Esophagus (tissue), 2 donors: Measurements from ENCODE around the gene MTFP1. TPM values are rescaled to one million over a fixed set of nuclear protein-coding genes. Genes with fewer than 3 reads are reported as not detected.

Source experiments
- H3K27ac ChIP-seq, 2 donors: one replicate each; pipeline ENCODE4 v1.5.1; 2013; ENCODE audit warnings: low read depth in 2 of 2, mild to moderate bottlenecking in 2 of 2, inconsistent platforms in 1 of 2, low read length in 1 of 2, moderate library complexity in 1 of 2
- H3K27me3 ChIP-seq, 2 donors: one replicate each; pipeline ENCODE4 v1.6.1; 2013; ENCODE audit warnings: low read length in 2 of 2, control low read depth in 1 of 2, mild to moderate bottlenecking in 1 of 2; ENCODE audit not compliant: insufficient read depth in 2 of 2, control insufficient read depth in 1 of 2
- H3K36me3 ChIP-seq, 2 donors: one replicate each; pipeline ENCODE4 v1.6.1; 2013; ENCODE audit warnings: low read length in 1 of 2; ENCODE audit not compliant: control insufficient read depth in 2 of 2, insufficient read depth in 2 of 2
- H3K4me1 ChIP-seq, 2 donors: one replicate each; pipeline ENCODE4 v1.6.1; 2013; ENCODE audit warnings: low read length in 1 of 2; ENCODE audit not compliant: control insufficient read depth in 2 of 2, insufficient read depth in 2 of 2
- H3K4me3 ChIP-seq, 2 donors: one replicate each; pipeline ENCODE4 v1.5.1; 2013; ENCODE audit warnings: low read length in 2 of 2, mild to moderate bottlenecking in 2 of 2, low read depth in 1 of 2, moderate library complexity in 1 of 2
- H3K9me3 ChIP-seq, 2 donors: one replicate each; pipeline ENCODE4 v1.6.1; 2013; ENCODE audit warnings: mild to moderate bottlenecking in 2 of 2, low read depth in 1 of 2, low read length in 1 of 2, moderate library complexity in 1 of 2; ENCODE audit not compliant: control insufficient read depth in 2 of 2, insufficient read depth in 1 of 2
- WGBS, 2 donors: extraction: QIAGEN DNeasy Blood & Tissue Kit; methylation state at CpG; one replicate each; pipeline ENCODE4 v1.1.7; 2013; 5-methylcytosine and 5-hydroxymethylcytosine counted together
- polyA plus RNA-seq, 2 donors: library from polyadenylated mRNA; stranded (reverse); fragments of 200-250 nt; gene quantifications; one replicate each; pipeline ENCODE4 v1.2.3, GENCODE V29; 2013
- donor health status: healthy with polysubstance abuse.
- donor health status: Bipolar disorder and iron deficiency.

Gene MTFP1
- polyA plus RNA-seq, 2 donors = 19.7 to 23.5 TPM

DNA sequence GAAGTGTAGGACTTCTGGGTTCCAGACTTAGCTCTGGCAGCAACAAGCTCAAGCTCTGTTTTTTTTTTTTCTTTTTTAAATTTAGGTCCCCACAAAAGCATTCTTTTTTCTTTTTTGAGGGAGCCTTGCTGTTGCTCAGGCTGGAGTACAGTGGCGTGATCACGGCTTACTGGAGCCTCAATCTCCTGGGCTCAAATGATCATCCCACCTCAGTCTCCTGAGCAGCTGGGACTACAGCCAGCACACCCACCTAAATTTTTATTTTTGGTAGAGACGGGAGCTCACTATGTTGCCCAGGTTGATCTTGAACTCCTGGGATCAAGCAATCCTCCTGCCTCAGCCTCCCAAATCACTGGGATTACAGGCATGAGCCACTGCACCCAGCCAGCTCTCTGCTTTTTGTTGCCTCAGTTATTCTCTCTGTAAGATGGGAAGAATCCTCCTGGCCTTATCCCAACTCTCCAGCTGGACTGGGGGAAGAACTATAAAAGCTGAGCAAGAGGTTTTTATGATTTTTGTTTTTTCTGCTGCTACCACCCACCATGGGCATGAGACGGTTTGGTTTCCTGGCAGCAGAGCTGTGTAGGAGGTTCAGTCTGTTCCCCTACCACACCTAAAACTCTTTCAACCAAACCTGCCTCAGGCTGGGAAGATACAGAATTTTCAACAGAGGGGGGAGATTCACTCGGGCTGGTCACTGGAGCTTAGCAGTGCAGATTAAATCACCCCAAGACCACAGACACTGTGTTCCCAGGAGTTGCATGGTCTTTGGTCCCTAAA is 11.6 kb upstream of the MTFP1 start:
- no peak overlapping the region for H3K4me3 ChIP-seq
- no peaks in the 10 kb centered on the region for H3K9me3 ChIP-seq
- H3K4me1 ChIP-seq = peaks cover 0 to 2% of the 10 kb centered on the region in 2 donors
- 67 to 70% methylated on average over 5 of the region's 5 CpGs for WGBS, 2 donors
- H3K36me3 ChIP-seq = peaks cover 6 to 40% of the 10 kb centered on the region in 2 donors
- H3K27ac ChIP-seq = peak overlapping the region in 1 of 2 donors; percentile 6
- H3K27me3 ChIP-seq = no peaks in the 10 kb centered on the region

DNA sequence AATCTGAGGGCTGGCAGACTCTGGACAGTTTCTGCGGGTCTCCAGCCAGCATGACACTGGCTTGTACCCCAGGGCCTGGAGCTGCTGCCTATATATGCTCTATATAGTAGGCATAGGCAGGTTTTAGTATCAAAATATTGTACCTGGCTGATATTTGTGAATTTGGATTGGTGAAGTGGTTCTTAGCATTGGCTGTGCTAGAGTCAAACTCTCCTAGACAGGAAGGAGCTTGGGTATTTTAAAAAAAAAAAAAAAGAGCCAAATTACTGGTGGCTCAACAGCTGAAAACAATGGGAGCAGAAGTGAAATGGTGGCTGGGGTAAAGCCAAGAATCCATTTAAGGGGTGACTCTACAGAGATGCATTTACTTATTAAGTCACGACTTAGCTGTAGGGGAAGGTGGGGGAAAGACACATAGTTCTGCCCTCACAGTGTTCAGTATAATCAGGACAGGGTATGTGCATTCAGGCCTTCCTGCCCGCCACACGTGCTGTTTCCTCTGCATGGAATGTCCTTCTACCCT is 11.0 kb upstream of the MTFP1 start:
- H3K27me3 ChIP-seq = no peaks in the 10 kb centered on the region
- no peak overlapping the region for H3K4me3 ChIP-seq
- peaks cover 0 to 2% of the 10 kb centered on the region in 2 donors for H3K4me1 ChIP-seq
- H3K36me3 ChIP-seq = peaks cover 6 to 36% of the 10 kb centered on the region in 2 donors
- no peaks in the 10 kb centered on the region for H3K9me3 ChIP-seq
- WGBS, 2 donors = 76 to 80% methylated on average over 4 of the region's 4 CpGs
- no peak overlapping the region for H3K27ac ChIP-seq

DNA sequence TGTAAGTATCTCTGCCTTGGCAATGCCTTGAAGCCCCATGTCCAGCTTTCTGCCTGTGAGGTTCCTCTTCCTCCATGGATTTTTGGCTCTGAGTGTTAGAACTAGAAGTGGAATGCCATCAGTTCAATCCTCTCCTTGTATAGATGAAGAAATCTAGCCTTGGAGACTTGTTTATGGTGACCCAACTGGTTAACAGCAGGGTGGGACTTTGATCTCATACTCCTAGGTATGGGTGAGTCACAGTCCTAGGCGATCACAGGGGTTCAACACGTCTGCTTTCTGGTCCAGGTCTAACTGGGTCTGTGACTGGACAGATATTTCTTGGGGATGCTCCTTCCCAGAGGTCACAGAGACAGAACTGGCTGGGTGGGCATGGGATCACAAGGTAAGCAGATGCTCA is 9.2 kb upstream of the MTFP1 start:
- 50 to 52% methylated on average over 2 of the region's 2 CpGs for WGBS, 2 donors
- H3K4me1 ChIP-seq = peaks cover 0 to 2% of the 10 kb centered on the region in 2 donors
- H3K36me3 ChIP-seq = peaks cover 6 to 33% of the 10 kb centered on the region in 2 donors
- no peaks in the 10 kb centered on the region for H3K27me3 ChIP-seq
- no peak overlapping the region for H3K4me3 ChIP-seq
- H3K27ac ChIP-seq = peak overlapping the region in 1 of 2 donors; percentile 52
- no peaks in the 10 kb centered on the region for H3K9me3 ChIP-seq

DNA sequence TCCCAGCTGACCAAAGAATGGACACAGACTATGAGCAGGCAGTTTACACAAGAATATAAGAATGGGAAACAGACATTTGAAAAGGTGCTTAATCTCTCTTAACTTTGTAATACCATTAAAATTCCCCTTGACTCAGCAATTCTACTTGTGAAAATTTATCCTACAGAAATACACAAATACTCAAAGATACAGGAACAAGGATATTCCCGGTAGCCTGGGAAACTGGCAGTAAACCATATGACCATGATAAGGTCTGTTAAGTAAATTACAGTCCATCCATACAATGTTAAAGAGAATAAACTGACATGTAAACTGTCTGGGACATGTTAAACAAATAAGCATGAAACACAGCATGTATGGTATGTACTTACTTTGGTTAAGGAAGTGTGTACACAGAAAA is 8.7 kb upstream of the MTFP1 start:
- H3K27me3 ChIP-seq = no peaks in the 10 kb centered on the region
- H3K4me1 ChIP-seq = peaks cover 0 to 1% of the 10 kb centered on the region in 2 donors
- WGBS, 2 donors = 59 to 75% methylated on average over 1 of the region's 1 CpG
- H3K36me3 ChIP-seq = peaks cover 6 to 31% of the 10 kb centered on the region in 2 donors
- no peaks in the 10 kb centered on the region for H3K9me3 ChIP-seq
- no peak overlapping the region for H3K4me3 ChIP-seq
- H3K27ac ChIP-seq = peak overlapping the region in 1 of 2 donors; percentile 52

DNA sequence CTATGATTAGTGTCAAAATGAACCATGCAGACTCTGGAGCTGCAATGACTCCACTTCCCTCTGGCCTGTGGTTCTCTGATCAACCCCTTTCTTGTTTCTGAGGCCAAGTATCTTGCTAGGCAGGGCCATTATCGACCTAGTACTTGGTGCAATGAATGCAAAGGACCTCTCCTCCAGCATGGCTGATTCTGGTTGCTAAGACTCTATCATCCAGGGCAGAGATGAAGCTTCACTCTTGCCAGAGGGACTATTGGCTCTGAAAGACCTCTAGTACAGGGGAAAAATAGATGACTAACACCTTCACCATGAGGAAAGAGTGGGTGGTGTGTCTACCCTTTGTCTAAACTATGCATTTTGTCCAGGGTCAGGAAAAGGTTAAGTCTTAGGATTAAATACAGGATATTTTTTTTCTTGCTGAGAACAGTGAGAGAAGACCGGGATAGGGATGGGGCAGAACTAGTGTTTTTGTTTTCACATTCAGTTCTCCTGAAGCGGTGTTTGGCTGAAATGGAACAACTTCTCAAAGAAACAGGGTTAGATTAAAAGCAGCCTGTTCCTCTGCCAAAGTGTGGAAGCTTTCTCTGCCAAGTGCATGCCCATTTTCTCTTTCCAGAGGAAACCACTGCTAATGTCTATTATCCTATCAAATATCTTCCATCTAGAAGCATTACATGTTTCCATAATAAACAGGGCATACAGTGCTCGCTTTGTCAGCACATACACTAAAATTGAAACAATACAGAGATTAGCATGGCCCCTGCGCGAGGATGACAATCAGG is 5.0 kb upstream of the MTFP1 start:
- Histone ChIP-seq H3K4me1 (peaks cover 0 to 12% of the 10 kb centered on the region in 2 donors), H3K27ac (peak overlapping the region; percentile 85 to 87), H3K4me3 (no peak overlapping the region), H3K36me3 (peaks cover 6 to 19% of the 10 kb centered on the region in 2 donors), H3K27me3 (no peaks in the 10 kb centered on the region), H3K9me3 (no peaks in the 10 kb centered on the region)
- WGBS, 2 donors = 41 to 51% methylated on average over 6 of the region's 6 CpGs

DNA sequence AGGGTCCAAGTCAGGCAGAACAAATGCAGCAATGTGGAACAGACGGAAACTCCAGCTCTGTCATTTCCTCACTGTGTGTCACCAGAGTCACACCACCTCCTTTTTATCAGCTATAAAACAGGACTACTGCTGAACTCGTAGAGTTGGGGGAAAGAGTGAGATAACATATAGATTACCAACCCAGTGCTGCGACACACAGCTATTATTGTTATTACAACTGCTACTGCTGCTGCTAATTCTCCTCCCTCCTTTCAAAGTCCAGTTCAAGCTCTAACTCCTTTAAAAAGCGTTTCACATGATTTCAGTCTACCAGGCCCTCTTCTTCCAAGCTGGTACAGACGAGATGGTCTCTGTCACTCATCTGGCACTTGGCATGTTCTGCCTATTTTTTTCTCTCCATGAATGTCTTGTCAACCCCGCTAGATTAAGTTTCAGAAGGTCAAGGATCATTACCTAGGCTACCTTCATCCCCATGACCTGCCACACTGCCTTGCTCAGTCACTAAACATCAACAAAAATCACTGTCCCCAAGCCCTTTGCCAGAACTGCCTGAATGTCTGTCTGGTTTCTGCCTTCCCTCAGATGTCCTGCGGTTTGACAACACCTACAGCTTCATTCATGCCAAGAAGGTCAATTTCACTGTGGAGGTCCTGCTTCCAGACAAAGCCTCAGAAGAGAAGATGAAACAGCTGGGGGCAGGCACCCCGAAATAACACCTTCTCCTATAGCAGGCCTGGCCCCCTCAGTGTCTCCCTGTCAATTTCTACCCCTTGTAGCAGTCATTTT is 3.7 kb upstream of the MTFP1 start:
- H3K4me3 ChIP-seq = peak overlapping the region in 1 of 2 donors; percentile 52
- H3K36me3 ChIP-seq = peaks cover 0 to 12% of the 10 kb centered on the region in 2 donors
- no peaks in the 10 kb centered on the region for H3K27me3 ChIP-seq
- no peaks in the 10 kb centered on the region for H3K9me3 ChIP-seq
- H3K27ac ChIP-seq = peak overlapping the region; percentile 97
- WGBS, 2 donors = 64 to 69% methylated on average over 8 of the region's 8 CpGs
- peaks cover 0 to 17% of the 10 kb centered on the region in 2 donors for H3K4me1 ChIP-seq

DNA sequence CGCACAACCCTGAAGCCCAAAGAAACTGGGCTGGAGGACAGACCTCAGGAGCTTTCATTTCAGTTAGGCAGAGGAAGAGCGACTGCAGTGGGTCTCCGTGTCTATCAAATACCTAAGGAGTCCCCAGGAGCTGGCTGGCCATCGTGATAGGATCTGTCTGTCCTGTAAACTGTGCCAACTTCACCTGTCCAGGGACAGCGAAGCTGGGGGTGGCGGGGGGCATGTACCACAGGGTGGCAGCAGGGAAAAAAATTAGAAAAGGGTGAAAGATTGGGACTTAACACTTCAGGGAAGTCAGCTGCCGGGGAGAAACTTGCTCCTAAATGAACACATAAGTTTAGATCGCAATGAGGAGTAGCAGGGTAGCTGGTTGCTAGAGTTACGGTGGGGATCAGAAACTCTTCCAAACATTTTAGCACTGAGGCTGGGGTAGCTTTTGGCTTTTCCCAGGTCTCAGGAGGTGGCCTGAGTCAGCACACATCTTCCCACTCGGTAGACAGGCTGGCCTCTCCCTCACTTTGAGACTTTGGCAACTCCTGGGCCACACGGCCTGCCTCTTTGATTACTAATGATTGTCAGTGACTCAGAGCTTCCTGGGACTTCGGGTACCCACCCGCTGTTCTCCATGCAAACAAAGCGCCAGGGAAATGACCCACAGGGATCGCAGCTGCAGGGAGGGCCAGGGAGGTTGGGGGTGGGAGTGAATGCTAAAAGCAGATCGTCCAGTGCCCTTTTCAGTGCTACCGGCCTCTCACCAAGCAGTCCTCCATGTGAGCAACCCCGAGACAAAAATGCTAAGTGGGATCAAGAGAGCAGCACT is 2.9 kb upstream of the MTFP1 start:
- WGBS, 2 donors = 26 to 29% methylated on average over 18 of the region's 18 CpGs
- Histone ChIP-seq H3K4me1 (peaks cover 0 to 22% of the 10 kb centered on the region in 2 donors), H3K36me3 (peaks cover 0 to 10% of the 10 kb centered on the region in 2 donors), H3K27me3 (no peaks in the 10 kb centered on the region), H3K4me3 (peak overlapping the region; percentile 52 to 54), H3K9me3 (no peaks in the 10 kb centered on the region), H3K27ac (peak overlapping the region; percentile 97)

DNA sequence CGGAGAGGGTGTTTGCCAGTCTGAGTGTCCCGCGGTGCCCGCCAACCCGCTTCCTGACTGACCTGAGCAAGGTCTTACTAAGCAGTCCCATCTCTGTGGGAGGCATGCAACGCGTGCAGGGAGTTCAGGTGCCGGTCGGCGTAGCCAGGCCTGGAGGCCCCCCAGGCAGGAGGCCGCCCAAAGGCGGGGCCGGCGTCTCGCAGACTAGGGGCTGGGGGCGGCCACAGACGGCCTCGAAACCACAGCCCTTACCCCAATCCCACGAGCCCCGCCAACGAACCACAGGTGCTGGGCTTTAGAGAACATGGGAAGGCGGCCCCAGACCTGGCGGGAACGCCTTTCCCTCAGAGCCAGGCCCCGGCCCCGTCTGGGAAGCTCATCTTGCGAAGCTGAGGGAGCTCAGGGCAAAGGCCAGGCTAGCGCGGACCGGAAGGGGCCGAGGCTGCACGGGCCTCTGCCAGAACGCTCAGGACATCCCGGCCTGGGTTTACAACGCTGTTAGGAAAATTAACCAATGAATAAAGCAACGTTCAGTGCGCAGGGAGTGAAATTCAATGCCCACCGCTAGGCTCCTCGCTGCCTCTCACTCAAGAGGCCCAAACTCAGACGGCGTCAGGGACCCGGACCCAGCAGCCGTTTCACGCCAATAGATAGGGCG is 2.1 kb upstream of the MTFP1 start:
- Histone ChIP-seq H3K9me3 (no peaks in the 10 kb centered on the region), H3K4me1 (peaks cover 0 to 22% of the 10 kb centered on the region in 2 donors)
- 0 to 1% methylated on average over 45 of the region's 45 CpGs for WGBS, 2 donors

More for the DNA sequence above, 2.1 kb upstream of the MTFP1 start:
- Histone ChIP-seq H3K27me3 (no peaks in the 10 kb centered on the region), H3K27ac (peak overlapping the region; percentile 97), H3K4me3 (peak overlapping the region; percentile 52 to 54), H3K36me3 (peaks cover 0 to 8% of the 10 kb centered on the region in 2 donors)
